ENCODE results near the gene MTA3.
A peak's percentile ranks its signal among the peaks of the same experiment; 100 is the strongest.

The MTA3 gene

DNA sequence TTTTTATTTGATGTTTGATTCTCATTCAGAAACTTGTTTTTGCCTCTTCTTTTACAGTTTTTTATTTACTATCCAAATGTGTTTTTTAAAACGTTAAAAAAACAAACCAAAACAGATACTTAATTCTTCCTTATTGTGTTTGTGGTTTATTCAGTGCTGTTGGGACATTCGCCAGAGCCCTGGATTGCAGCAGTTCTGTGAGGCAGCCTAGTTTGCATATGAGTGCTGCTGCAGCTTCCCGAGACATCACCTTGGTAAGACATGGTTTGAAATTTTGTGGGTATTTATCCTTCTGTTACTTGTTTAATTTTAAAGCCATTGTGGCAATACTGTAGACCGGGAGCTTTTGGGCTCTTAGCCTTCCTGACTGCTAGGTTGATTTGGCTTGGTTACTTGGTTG is 91.2 kb downstream of the MTA3 start:
- DNase-seq (ENCODE audit: low read depth, low spot score) = no peak

DNA sequence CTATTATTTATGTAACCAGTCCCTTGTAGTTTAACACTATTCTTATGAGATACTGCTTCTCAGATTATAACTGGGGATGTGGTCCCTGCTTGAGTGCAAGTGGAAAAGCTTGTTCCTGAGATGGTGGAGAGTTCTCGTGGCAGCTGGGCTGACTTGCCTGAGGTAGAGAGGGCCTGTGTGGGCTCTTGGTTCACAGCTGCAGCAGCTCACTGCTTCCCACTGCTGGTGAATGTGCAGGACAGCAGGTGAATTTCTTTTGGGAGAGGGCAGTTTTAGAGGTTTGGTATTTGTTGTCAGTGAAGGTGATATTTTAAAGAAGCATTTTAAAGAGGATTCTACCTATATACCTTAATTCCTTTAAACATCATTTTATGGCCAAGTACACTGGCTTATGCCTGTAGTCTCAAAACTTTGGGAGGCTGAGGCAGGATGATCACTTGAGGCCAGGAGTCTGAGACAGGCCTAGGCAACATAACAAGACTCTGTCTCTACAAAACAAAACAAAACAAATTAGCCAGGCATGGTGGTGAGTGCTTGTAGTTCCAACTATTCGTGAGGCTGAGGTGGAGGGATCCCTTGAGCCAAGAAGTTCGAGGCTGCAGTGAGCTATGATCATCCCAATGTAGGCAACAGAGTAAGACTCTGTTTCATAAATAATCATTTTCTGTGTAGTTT is 94.8 kb downstream of the MTA3 start:
- DNase-seq (ENCODE audit: low read depth, low spot score) = peak; percentile 83

DNA sequence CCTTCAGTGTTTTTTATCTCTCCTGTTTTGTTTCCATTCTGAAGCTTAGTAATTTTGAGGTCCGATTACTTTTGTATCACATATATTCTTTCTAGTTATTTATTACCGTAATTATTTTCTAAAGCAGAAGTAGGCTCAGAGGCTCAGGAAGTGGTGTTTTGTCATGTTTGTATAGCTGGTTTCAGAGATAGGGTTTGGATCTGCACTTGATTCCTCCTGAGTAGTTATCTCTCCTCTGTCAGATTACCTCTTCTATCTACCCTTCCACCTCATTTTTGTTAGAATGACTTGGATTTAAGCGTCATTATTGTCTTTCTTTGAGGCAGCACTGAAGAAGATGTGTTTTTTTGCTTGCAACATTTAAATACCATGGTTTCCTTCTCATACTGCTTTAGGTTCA is 95.4 kb downstream of the MTA3 start:
- no peak for DNase-seq (ENCODE audit: low read depth, low spot score)

DNA sequence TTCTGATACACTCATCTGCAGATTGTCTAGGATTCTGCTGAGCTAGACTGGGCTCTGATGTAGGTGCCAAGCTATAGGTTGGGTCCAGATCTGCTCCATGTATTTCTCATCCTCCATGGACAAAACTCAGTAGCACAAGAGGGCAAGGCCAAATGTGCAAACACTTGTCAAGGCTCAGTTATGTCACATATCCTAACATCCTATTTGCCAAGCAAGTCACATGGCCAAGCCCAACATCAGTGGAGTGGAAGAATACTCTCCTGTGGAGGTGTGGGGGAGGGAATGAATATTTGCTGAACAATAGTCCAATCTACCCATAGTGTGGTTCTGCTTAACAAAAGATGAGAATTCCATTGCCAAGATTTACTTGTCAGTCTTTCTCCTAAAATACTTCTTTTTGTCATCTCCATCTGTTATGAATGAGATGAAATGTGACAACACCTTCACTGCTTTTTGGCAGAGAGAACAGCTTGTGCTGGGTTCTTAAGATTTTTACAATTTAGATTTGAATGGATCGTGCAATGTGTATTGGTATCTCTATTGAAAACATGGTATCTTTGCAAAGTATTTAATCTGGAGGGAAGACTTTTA is 105.7 kb downstream of the MTA3 start:
- DNase-seq (ENCODE audit: low read depth, low spot score) = no peak

DNA sequence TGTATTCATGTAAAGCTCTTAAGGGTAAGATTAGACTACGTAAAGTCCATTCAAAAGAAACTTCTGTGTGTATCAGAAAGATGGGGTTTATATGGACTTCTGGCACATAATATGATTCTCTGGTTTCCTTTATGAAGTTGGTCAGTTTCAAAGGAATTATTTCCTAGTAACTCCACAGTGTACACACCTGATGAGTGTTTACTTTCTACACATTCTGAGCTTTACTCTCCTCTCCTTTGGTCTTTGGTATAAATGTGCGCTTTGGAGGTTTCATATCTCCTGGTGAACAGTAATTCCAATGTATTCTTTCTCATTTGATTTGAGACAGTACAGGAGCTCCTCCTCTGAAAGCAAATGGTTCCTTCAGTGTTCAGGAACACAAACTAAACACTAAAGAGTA is 107.4 kb downstream of the MTA3 start:
- no peak for DNase-seq (ENCODE audit: low read depth, low spot score)

DNA sequence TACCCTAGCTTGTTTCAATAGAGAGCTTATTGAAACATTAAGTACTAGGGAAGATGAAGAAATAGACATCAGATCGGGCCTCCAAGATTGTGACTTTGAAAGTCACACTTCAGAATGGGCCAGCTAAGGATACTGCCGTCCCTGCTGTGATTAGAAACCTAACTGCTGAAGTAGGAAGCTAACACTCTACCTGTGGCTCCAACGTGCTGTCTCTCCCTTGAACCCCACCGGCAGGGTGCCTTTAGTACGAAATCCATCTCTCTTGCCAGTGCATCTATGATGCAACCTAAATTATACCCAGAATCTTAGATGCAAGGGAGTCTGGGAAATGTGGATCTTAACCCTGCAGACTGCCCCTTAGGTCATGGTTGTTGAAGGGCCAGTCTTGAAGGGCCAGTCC is 116.9 kb downstream of the MTA3 start:
- no peak for DNase-seq (ENCODE audit: low read depth, low spot score)

DNA sequence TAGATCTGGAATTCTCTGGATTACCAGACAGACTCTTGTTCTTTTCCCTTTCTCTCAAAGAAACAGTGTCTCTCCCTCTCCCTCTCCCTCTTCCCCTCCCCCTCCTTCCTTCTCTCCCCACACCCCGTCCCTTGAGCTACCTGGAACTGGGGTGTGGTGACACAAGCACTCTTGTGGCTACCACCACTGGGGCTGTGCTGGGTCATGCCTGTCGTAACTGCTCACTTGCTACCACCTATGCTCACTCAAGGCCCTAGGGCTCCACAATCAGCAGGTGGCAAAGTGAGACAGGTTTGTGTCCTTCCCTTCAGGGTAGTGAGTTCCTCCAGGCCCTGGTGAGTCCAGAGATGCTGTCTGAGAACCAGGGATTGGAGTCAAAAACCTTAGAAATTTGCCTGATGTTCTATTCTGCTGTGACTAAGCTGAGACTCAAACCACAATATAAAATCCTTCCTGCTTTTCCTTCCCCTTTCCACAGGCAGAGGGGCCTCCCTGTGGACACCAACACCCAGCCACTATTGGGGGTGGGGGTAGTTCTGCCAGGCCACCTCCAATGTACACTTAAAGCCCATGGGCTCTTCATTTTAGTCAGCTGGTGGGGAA is 124.7 kb downstream of the MTA3 start:
- peak; percentile 15 for DNase-seq (ENCODE audit: low read depth, low spot score)

DNA sequence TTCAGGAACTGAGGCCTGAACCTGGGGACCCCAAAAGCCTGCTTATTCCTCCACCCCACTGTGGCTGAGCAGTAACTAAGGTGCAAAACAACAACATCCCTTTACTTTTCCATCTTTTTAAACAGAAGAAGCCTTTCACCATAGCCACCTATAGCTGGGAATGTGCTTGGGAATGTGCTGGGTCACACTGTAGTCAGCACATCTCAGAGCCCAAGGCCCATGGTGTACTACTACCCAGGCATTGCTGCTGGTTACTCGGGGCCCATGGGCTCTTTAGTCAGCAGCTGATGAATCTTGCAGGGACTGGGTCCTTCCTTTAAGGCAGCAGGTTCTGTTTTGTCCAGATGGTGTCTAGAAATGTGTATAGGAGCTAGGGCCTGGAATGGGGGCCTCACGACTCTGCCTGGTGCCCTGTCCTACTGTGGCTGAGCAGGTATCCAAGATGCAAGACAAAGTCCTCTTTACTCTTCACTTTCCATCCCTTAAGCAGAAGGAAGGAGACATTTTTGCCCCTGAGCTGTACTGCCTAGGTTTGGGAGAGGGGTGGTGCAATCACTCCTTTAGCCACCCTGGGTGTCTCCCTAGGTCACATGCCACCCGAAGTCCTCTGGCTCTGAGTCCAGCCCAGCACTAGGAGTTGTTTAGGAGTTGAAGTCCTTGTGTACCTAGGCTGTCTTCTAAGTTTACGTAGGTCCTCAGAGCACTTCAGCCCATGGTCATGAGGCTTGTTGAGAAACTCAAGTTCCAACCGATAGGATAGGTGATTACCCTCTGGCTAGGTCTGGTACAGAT is 125.5 kb downstream of the MTA3 start:
- DNase-seq (ENCODE audit: low read depth, low spot score) = no peak

DNA sequence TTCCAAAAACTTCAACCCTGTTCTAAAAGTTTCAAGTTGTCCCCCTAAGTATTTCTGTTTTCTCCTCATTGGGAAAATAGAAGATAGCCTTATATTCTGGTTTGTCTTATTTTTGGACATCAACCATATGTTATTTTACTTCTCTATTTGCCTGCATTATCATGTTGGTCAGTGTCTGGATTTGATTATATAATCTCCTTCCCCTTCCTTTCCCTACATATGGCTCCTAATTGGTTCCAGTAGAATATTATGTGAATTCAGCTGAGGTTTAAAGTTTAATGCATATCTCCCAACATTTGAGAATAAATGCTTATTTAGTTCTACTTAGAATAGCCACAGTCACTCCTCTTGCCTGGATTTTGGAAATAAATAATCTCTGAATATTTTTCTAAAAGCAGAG is 128.6 kb downstream of the MTA3 start:
- no peak for DNase-seq (ENCODE audit: low read depth, low spot score)

DNA sequence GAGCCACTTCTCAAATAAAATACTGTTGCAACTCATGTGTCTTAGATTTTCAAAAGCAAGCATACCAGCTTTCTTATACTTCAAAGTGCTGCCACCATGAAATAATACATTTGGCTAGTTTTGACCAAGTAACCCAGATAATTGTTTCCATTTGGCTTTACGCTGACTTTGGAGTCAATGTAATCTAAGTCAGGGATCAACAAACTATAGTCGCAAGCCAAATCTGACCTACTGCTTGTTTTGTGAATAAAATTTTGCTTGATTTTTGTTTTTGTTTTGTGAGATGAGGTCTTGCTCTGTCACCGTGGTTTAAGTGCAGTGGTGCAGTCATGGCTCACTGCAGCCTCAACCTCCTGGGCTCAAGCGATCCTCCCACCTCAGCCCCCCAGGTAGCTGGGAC is 130.5 kb downstream of the MTA3 start:
- no peak for DNase-seq (ENCODE audit: low read depth, low spot score)

DNA sequence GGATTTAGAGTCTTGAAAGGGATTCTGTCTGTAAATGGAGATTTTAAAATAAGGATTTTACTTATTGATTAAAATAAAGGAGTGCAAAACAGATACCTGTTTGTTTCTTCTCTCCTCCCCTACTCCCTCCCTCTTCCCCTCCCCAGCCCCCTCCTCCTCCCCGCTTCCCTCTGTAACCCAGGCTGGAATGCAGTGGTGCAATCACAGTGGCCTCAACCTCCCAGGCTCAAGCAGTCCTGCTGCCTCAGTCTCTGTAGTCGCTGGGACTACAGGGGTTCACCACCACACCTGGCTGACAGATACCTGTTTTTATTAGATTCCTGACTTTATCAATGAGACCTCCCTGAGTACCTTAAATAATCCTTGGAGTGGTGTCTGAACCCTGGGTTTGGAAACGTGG is 138.4 kb downstream of the MTA3 start:
- DNase-seq (ENCODE audit: low read depth, low spot score) = no peak

DNA sequence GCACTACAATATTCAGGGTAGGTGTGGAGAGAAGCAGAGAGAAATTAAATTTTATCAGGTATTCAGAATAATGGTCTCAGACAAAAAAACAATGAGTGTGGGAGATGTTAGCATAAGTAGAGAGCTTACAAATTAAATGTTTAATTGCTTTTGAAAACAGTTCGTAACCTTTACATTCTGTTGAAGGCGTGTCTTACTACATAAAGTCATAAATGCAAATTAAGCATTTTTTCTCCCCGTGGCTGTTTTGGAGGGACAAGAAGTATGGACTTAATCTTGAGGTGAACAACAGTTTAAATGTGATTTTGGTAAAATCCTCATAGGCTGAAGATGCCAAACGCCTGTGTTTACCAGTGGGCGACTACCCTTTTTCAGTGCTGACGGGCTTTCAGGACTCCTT is 139.7 kb downstream of the MTA3 start:
- no peak for DNase-seq (ENCODE audit: low read depth, low spot score)

DNA sequence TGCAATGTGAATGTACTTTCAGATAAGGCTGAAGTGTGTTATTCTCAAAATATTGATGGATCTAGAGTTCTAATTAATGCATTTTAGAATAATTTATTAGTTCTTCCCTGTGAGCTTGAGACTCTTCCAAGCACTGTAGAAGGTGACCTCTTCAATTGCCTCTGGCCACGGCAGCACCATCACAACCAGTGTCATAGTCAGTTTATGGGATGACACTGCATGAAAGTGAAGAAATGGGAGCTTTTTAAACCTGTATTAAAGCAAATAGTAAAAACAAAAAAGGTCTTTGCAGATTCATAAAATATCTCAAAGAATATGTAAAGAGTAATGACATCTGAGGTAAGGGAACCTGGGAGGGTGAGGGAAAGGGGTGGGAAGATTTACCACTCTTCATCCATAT is 143.5 kb downstream of the MTA3 start:
- no peak for DNase-seq (ENCODE audit: low read depth, low spot score)

DNA sequence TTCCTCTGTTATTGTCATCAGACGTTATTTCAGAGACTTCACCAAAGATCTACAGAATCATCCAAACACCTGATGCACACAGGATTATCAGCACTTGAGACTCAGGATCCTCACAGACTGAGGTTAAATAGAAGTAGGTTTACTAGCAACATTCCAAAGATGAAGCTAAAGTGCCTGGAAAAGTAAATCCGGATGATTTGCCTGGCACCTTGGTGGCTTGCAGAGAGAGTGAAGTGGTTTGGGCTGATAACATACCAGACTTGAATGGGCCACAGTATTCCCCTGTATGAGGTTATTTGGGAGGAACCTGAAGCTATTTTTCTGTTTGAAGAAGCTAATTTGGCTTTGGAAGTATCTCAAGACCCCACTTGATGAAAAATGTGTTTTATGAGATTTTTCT is 144.5 kb downstream of the MTA3 start:
- no peak for DNase-seq (ENCODE audit: low read depth, low spot score)

DNA sequence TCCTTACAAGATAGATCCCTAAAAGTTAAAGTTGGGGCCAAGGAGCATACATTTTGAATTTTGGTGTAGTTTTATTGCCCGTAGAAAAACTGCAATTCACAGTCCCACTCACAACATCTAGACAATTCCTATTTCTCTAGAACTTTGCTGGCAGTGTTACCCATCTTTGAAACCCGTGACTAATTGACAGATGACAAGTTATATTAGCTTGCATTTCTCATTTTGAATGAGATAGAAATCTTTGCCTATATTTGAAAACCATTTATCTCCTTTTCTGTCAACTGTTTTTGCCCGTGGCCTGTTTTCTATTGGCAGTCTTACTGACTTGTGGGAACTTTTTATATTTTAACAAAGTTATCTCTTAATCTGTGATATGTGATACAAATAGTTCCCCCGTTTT is 145.5 kb downstream of the MTA3 start:
- DNase-seq (ENCODE audit: low read depth, low spot score) = no peak

DNA sequence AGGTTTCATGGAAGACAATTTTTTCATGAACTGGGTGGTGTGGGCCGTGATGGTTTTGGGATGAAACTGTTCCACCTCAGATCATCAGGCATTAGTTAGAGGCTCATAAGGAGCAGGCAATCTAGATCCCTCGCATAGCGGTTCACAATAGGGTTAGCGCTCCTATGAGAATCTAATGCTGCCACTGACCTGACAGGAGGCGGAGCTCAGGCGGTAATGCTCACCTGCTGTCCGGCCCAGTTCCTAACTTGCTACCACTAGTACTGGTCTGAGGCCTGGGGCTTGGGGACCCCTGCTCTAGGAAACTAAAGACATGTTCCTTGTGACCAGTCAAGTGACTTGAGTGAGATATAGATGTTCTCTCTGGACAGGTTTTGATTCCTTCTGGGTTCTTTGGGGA is 146.3 kb downstream of the MTA3 start:
- no peak for DNase-seq (ENCODE audit: low read depth, low spot score)

DNA sequence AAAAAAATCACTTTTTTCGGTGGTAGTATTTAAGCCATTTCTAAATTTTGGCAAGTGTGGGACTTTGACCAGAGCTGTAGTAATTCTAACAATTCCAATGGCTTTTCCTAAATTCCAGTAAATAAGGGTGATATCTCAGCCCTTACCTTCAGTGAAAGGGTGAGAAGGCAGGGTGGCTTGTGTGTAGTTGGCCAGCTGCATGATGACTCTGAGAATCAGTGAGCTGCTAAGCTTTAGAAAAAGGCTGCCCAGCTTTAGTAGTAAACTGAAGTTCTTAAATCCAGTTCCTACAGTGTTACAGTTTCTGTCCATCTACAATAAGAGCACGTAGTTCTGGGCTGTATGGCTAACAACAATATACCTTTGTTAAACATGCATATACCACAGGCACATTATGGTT is 153.5 kb downstream of the MTA3 start:
- DNase-seq (ENCODE audit: low read depth, low spot score) = no peak

DNA sequence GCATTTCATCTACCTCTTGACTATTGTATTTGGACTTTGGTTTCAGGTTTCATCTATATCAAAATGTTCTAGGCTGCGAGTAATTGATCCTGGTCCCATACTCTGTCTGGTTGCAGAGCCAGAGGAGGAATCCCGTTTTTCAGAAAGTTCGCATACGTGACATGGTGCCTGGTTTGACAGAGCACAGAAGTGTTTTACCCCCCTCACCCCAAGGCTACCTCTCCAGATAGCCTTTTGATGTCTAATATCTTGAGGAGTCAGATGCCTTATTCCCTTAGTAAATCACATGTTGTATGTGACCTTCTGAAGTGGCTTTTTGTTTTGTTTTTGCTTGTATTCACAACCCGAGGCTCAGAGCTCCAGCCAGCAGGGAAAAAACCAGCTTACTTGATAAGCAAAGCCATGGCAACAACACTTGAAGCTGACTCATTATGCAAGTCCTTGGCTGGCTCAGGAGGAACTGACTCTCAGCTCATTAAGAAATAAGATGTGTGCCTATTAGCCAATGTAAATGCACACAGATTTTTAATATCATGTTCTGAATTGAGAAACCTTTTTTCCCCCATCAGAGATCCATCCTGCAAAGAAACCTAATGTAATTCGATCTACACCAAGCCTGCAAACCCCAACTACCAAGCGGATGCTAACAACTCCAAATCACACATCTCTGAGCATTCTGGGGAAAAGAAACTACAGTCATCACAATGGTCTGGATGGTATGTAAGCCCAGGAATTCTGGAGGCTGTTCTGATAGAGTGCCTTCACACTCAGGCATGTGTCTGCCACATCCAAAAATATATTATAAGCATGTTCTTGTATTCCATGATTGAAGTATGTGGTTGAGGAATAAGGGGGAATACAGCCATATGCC is 154.1 kb downstream of the MTA3 start:
- DNase-seq (ENCODE audit: low read depth, low spot score) = peak; percentile 49

DNA sequence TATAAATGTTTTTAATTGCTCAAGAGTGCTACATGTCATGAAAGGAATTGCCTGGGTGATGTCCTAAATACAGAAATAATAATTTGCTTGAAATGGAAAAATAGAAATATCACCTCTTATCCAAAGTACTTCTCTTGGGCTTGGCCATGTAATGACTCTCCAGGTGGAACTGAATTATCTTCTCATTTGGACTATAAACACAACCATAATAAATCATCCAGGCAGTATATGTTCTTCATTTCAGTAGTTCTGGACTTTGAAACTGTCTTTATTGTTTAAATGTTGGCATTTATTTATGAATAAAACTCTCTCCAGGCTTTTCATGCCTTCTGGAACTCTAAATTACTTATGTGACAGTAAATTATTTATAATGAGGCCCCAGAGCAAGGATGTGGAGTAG is 155.0 kb downstream of the MTA3 start:
- DNase-seq (ENCODE audit: low read depth, low spot score) = no peak

DNA sequence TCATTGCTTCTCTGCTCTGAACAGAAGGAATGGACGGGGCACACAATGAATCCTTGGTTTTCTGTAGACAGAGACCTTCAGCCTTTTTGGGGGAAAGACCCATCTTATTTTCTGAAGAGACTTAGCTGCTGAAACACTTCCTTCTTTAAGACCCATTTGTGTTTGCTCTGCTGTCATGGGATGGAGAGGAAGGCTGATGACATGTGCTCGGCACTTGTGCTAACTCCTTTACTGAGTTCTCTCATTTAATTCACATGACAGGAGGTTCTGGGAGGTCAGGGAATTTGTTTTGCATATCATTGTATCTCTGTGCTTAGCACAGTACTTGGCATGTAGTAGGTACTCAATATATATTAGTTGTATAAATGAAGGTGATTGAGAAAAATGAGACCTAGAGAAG is 156.5 kb downstream of the MTA3 start:
- no peak for DNase-seq (ENCODE audit: low read depth, low spot score)

DNA sequence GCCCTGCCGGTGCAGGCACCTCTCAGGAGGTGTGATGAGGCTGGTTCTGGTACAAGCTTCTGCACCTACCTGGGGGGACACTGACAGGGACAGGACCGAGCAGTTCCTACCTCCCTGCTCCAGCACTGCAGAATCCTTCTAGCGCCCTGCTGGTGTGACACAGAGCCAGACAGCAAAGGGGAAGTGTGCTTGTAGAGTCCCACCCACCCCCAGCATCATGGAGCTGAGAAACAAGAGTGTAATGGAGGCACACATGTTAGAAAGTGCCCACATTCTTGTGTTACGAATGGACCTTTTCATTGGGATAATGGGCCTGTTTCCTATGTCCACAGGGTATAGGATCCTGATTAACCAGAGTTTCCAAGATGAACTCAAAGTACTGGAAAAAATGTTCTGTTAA is 157.2 kb downstream of the MTA3 start:
- DNase-seq (ENCODE audit: low read depth, low spot score) = no peak

DNA sequence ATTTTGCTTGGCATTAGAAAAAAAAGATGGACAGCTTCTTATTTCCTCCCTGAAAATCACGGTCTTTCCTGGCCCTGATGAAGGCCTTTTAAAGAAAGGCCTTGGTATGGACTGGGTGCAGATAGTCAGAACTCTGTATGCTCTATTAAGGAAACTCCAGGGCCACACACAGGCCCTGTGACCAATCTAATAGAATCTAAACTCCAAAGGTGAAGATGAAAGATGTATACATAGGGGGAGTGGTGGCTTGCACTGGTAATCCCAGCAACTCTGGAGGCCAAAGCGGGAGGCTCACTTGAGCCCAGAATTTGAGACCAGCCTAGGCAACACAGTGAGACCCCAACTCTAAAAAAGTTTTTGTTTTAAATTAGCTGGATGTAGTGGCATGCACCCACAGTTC is 158.2 kb downstream of the MTA3 start:
- DNase-seq (ENCODE audit: low read depth, low spot score) = no peak
